SK-N-SH (cell line): ENCODE results near the gene KCNIP4. TPM values are rescaled to one million over a fixed set of nuclear protein-coding genes. Genes with fewer than 3 reads are reported as not detected.

ENCODE experiments used
- CTCF ChIA-PET: fragments of 300-600, 350-600 bp; formaldehyde crosslinking; extraction: SDS; loops from one replicate; lab custom pipeline; 2021; lab: Yijun Ruan, JAX
- POLR2A ChIA-PET: fragments of 350-600 bp; sonication (Branson Sonifier 250); formaldehyde crosslinking; extraction: SDS; loops from one replicate; lab custom pipeline; 2020; ENCODE audit warnings: antibody characterized with exemption, inconsistent platforms; lab: Yijun Ruan, JAX
- DNase-seq: peaks from one replicate; pipeline ENCODE4 v3.0.0; 2012
- H2AFZ ChIP-seq: fragments of 200-600 bp; sonication (generic); 2 replicates; pipeline ENCODE4 v1.8.1; 2016; ENCODE audit warnings: antibody characterized with exemption, mild to moderate bottlenecking, low read depth
- H3F3A ChIP-seq: fragments of 200-600 bp; sonication (generic); replicated peaks from 2 replicates; pipeline ENCODE3; 2016; ENCODE audit warnings: antibody characterized with exemption, mild to moderate bottlenecking; ENCODE audit not compliant: insufficient read depth
- H3K27ac ChIP-seq, 2 experiments: fragments of 200-500 bp in 1 of 2; fragments of 200-600 bp in 1 of 2; sonication (Bioruptor generic) in 1 of 2; sonication (generic), shearing (Covaris generic) in 1 of 2; 2 replicates each; pipeline versions ENCODE4 v1.5.1 to v1.6.1; 2014 to 2016; ENCODE audit warnings: low read depth in 2 of 2, inconsistent platforms in 1 of 2, low read length in 1 of 2, mild to moderate bottlenecking in 1 of 2, mixed read lengths in 1 of 2
- H3K27me3 ChIP-seq: fragments of 200-600 bp; sonication (generic), shearing (Covaris generic); 2 replicates; pipeline ENCODE4 v1.6.1; 2016; ENCODE audit warnings: mixed run types; ENCODE audit not compliant: insufficient read depth
- H3K36me3 ChIP-seq, 2 experiments: fragments of 200-500 bp in 1 of 2; fragments of 200-600 bp in 1 of 2; sonication (Bioruptor generic) in 1 of 2; sonication (generic) in 1 of 2; replicated peaks in 1 of 2; 2 replicates each; pipeline versions ENCODE3 to v1.5.1; 2014 to 2016; ENCODE audit warnings: low read length in 1 of 2, mild to moderate bottlenecking in 1 of 2; ENCODE audit not compliant: insufficient read depth in 2 of 2, control insufficient read depth in 1 of 2
- H3K4me1 ChIP-seq, 2 experiments: fragments of 200-500 bp in 1 of 2; fragments of 200-600 bp in 1 of 2; sonication (Bioruptor generic) in 1 of 2; sonication (generic), shearing (Covaris generic) in 1 of 2; 2 replicates each; pipeline versions ENCODE4 v1.5.1 to v1.6.1; 2014 to 2016; ENCODE audit warnings: low read depth in 1 of 2, low read length in 1 of 2, mixed run types in 1 of 2; ENCODE audit not compliant: insufficient read depth in 2 of 2, control insufficient read depth in 1 of 2
- H3K4me2 ChIP-seq: fragments of 200-600 bp; sonication (generic), shearing (Covaris generic); 2 replicates; pipeline ENCODE4 v1.6.1; 2017; ENCODE audit warnings: mixed run types
- H3K4me3 ChIP-seq, 2 experiments: fragments of 200-500 bp in 1 of 2; fragments of 200-600 bp in 1 of 2; sonication (Bioruptor generic) in 1 of 2; sonication (generic), shearing (Covaris generic) in 1 of 2; 2 replicates each; pipeline versions ENCODE4 v1.5.1 to v1.8.1; 2014 to 2016; ENCODE audit warnings: low read depth in 2 of 2, inconsistent platforms in 1 of 2, low read length in 1 of 2, mild to moderate bottlenecking in 1 of 2, mixed read lengths in 1 of 2, moderate library complexity in 1 of 2
- H3K79me2 ChIP-seq: fragments of 200-600 bp; sonication (generic); 2 replicates; pipeline ENCODE4 v1.8.1; 2017; ENCODE audit warnings: mild to moderate bottlenecking; ENCODE audit not compliant: insufficient read depth
- H3K9ac ChIP-seq: fragments of 200-600 bp; sonication (generic); 2 replicates; pipeline ENCODE4 v1.6.1; 2017; ENCODE audit warnings: mixed run types
- H3K9me2 ChIP-seq: fragments of 200-600 bp; sonication (generic); 2 replicates; pipeline ENCODE4 v1.6.1; 2017; ENCODE audit warnings: mixed run types
- H3K9me3 ChIP-seq: fragments of 200-600 bp; sonication (generic); 2 replicates; pipeline ENCODE4 v1.6.1; 2017; ENCODE audit warnings: mixed run types, mild to moderate bottlenecking, moderate library complexity
- H4K20me1 ChIP-seq: fragments of 200-600 bp; sonication (generic); 2 replicates; pipeline ENCODE4 v1.6.1; 2017; ENCODE audit warnings: mild to moderate bottlenecking, mixed run types; ENCODE audit not compliant: insufficient read depth
- CHD2 ChIP-seq: fragments of 150-350 bp; IDR thresholded peaks from 2 replicates; pipeline ENCODE4 v1.6.1; 2018; ENCODE audit warnings: low read length; ENCODE audit not compliant: partially characterized antibody
- ELF1 ChIP-seq: IDR thresholded peaks from 2 replicates; pipeline ENCODE4 v1.4.0; 2012
- EP300 ChIP-seq, 2 experiments: IDR thresholded peaks; 2 replicates each; pipeline versions ENCODE4 v1.4.0 to v1.6.1; 2012; ENCODE audit warnings: borderline replicate concordance in 1 of 2, low read depth in 1 of 2, low read length in 1 of 2
- FOSL2 ChIP-seq: IDR thresholded peaks from 2 replicates; pipeline ENCODE4 v1.4.0; 2012; ENCODE audit warnings: low read depth, mild to moderate bottlenecking, moderate library complexity, borderline replicate concordance
- FOXM1 ChIP-seq: IDR thresholded peaks from 2 replicates; pipeline ENCODE4 v1.4.0; 2012; ENCODE audit warnings: low read depth, mild to moderate bottlenecking
- GATA2 ChIP-seq: sonication (generic); formaldehyde crosslinking; IDR thresholded peaks from 2 replicates; pipeline ENCODE4 v1.5.0; 2020; ENCODE audit warnings: mild to moderate bottlenecking, missing genetic modification reagents
- MEF2A ChIP-seq: IDR thresholded peaks from 2 replicates; pipeline ENCODE4 v1.4.0; 2012; ENCODE audit warnings: low read depth, borderline replicate concordance
- MXI1 ChIP-seq: IDR thresholded peaks from 2 replicates; pipeline ENCODE4 v1.6.1; 2012; ENCODE audit warnings: mild to moderate bottlenecking, low read depth, low read length, improper control_type of control experiment
- NRF1 ChIP-seq: IDR thresholded peaks from 2 replicates; pipeline ENCODE4 v1.6.1; 2012; ENCODE audit warnings: low read depth, mild to moderate bottlenecking, low read length
- PBX3 ChIP-seq: IDR thresholded peaks from 2 replicates; pipeline ENCODE4; 2012
- POLR2AphosphoS5 ChIP-seq: IDR thresholded peaks from 2 replicates; pipeline ENCODE4 v1.6.1; 2012; ENCODE audit warnings: low read depth, low read length
- RAD21 ChIP-seq: IDR thresholded peaks from 2 replicates; pipeline ENCODE4 v1.6.1; 2012; ENCODE audit warnings: mild to moderate bottlenecking, low read length
- TAF1 ChIP-seq: IDR thresholded peaks from 2 replicates; pipeline ENCODE4 v1.6.1; 2012; ENCODE audit warnings: low read depth, mild to moderate bottlenecking, low read length, moderate library complexity, borderline replicate concordance
- TEAD4 ChIP-seq: IDR thresholded peaks from 2 replicates; pipeline ENCODE4 v1.4.0; 2012; ENCODE audit warnings: mild to moderate bottlenecking, borderline replicate concordance; ENCODE audit not compliant: insufficient read depth
- USF2 ChIP-seq: fragments of 150-350 bp; IDR thresholded peaks from 2 replicates; pipeline ENCODE4 v1.6.1; 2017; ENCODE audit warnings: antibody characterized with exemption, low read length, low read depth, borderline replicate concordance
- ZBTB33 ChIP-seq: IDR thresholded peaks from 2 replicates; pipeline ENCODE4 v1.4.0; 2012; ENCODE audit warnings: low read depth, borderline replicate concordance
- WGBS: methylation state at CpG from one replicate; pipeline ENCODE4 v1.1.6; 2017; ENCODE audit warnings: low lambda C conversion rate; 5-methylcytosine and 5-hydroxymethylcytosine counted together
- polyA plus RNA-seq, 3 experiments: library from polyadenylated mRNA; depleted of rRNA; stranded (reverse); fragments of >200 nt; gene quantifications; 2 replicates each; pipeline ENCODE4 v1.2.3, GENCODE V29; 2012

KCNIP4 gene
- polyA plus RNA-seq, 1 of the 3 experiments (the other 2 are of a cell fraction) = 0.18 TPM

GRCh38 chr4:20899591-20899990 is 1049.0 kb downstream of the KCNIP4 start:
- TF ChIP-seq POLR2AphosphoS5 (no peak), NRF1 (no peak), CHD2 (no peak), ZBTB33 (no peak), FOXM1 (no peak), RAD21 (no peak)
- TF ChIP-seq, all 33 proteins: peak for 0
- no peaks in the 10 kb centered on the region for H3K9me2 ChIP-seq
- no peaks in the 10 kb centered on the region; a peak in 1 of 4 replicates for H3K4me1 ChIP-seq
- H3K4me2 ChIP-seq = no peak overlapping the region
- H3K36me3 ChIP-seq = no peaks in the 10 kb centered on the region
- no peak overlapping the region for H3K9ac ChIP-seq
- H3F3A ChIP-seq = no peaks in the 10 kb centered on the region
- POLR2A ChIA-PET = no interaction called here
- no peaks in the 10 kb centered on the region for H3K27me3 ChIP-seq
- no peak overlapping the region for H3K27ac ChIP-seq
- H3K79me2 ChIP-seq = no peaks in the 10 kb centered on the region
- DNase-seq = no peak
- CTCF ChIA-PET = interaction anchor here (1.0 kb wide), 1 partner anchor 126 kb away, joined by 4 read pairs; no protein-coding TSS in a partner anchor
- no peaks in the 10 kb centered on the region for H3K9me3 ChIP-seq
- no peak overlapping the region for H3K4me3 ChIP-seq
- no peak overlapping the region for H2AFZ ChIP-seq
- H4K20me1 ChIP-seq = no peaks in the 10 kb centered on the region

- Histone ChIP-seq H3K4me2 (no peak overlapping the region), H2AFZ (no peak overlapping the region), H3K9me2 (no peaks in the 10 kb centered on the region), H3K27me3 (no peaks in the 10 kb centered on the region), H3K9me3 (no peaks in the 10 kb centered on the region), H3K79me2 (no peaks in the 10 kb centered on the region), H3K4me1 (no peaks in the 10 kb centered on the region; a peak in 1 of 4 replicates), H3K9ac (no peak overlapping the region), H3F3A (no peaks in the 10 kb centered on the region), H3K27ac (no peak overlapping the region), H3K36me3 (no peaks in the 10 kb centered on the region), H4K20me1 (no peaks in the 10 kb centered on the region), H3K4me3 (no peak overlapping the region)
- TF ChIP-seq POLR2AphosphoS5 (no peak), EP300 (IDR thresholded peaks at IDR 0.05; ENCODE audit: borderline replicate concordance in 1 of 2, low read depth in 1 of 2, low read length in 1 of 2) (no peak), TEAD4 (no peak), ZBTB33 (no peak), ELF1 (no peak), GATA2 (CRISPR knock-in tag) (no peak), PBX3 (no peak), CHD2 (no peak), MEF2A (no peak), FOSL2 (no peak), MXI1 (no peak), FOXM1 (no peak), USF2 (no peak), NRF1 (no peak), TAF1 (no peak)
- no peak for DNase-seq
- ChIA-PET POLR2A (no interaction called here), CTCF (no interaction called here)
- 61% methylated on average over 2 of the region's 2 CpGs for WGBS
Observed at GRCh38 chr4:20895988-20896387, 1052.6 kb downstream of the KCNIP4 start.
